Prostate gland (tissue), 2 donors: Measurements from ENCODE around the gene DRGX. TPM values are rescaled to one million over a fixed set of nuclear protein-coding genes. Genes with fewer than 3 reads are reported as not detected.

Source experiments
- DNase-seq: peaks from one replicate; pipeline ENCODE4 v3.0.0-alpha.2; 2019; ENCODE audit warnings: low spot score
- H3K27ac ChIP-seq, 2 donors: fragments of 200-600 bp; sonication (generic); 2 replicates each; pipeline ENCODE4 v1.5.1; 2017 to 2019
- H3K27me3 ChIP-seq: fragments of 200-600 bp; sonication (generic); replicated peaks from 2 replicates; pipeline ENCODE4 v1.5.1; 2019; ENCODE audit not compliant: insufficient read depth
- H3K36me3 ChIP-seq, 2 donors: fragments of 200-600 bp; sonication (generic); 1 replicate in 1 of 2; 2 replicates in 1 of 2; pipeline versions ENCODE4 v1.5.1 to v1.8.1; 2017 to 2019
- H3K4me1 ChIP-seq: fragments of 200-600 bp; sonication (generic); replicated peaks from 2 replicates; pipeline ENCODE4 v1.5.1; 2019
- H3K4me3 ChIP-seq, 2 donors: fragments of 200-600 bp; sonication (generic); 2 replicates each; pipeline ENCODE4 v1.5.1; 2017 to 2019
- H3K9me3 ChIP-seq: fragments of 200-600 bp; sonication (generic); 2 replicates; pipeline ENCODE4 v1.5.1; 2017
- CTCF ChIP-seq, 4 experiments: fragments of 200-600 bp in 2 of 4; fragments of 450-650 bp in 2 of 4; sonication (generic) in 2 of 4; IDR thresholded peaks; 1 replicate in 3 of 4; 2 replicates in 1 of 4; pipeline ENCODE4 v1.5.1; 2016 to 2019; ENCODE audit warnings: antibody characterized with exemption in 4 of 4, mild to moderate bottlenecking in 2 of 4, moderate library complexity in 2 of 4
- POLR2A ChIP-seq: fragments of 450-650 bp; IDR thresholded peaks from one replicate; pipeline ENCODE4 v1.6.1; 2016; ENCODE audit warnings: antibody characterized with exemption, mild to moderate bottlenecking
- POLR2AphosphoS5 ChIP-seq: sonication (generic); formaldehyde crosslinking; IDR thresholded peaks from one replicate; pipeline ENCODE4 v1.6.1; 2017; ENCODE audit warnings: antibody characterized with exemption
- WGBS: methylation state at CpG from one replicate; pipeline ENCODE4 v1.1.5; 2018; 5-methylcytosine and 5-hydroxymethylcytosine counted together
- intact Hi-C: fragments of 100-400 bp; cut with DNase I; formaldehyde crosslinking; loops from one replicate; pipeline ENCODE4 v1.14.2; 2022
- total RNA-seq, 2 donors: library from RNA; depleted of rRNA; stranded (reverse); fragments of >200 nt; gene quantifications; one replicate each; pipeline ENCODE4 v1.1.0, GENCODE V29; 2016

DRGX gene
- total RNA-seq, 2 donors from 2014 or later: not detected

DNA sequence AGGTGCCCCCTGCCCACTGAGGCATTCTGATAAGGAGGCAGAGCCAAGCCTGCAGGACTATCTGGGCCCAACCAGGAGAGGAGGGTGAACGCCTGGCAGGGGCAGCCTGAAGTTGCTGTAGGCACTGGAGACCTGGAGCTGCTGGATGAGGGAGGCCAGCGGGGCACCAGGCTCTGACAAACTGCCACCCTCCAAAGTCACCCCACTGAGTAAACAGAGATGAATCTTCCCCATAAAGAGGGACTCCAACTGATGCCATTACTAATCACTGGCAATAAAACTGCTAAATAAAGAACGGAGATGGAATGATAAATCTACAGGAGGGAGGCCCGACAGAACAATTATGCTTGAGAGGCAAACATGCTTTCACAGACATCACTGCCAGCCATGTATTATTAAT, 44.2 kb downstream of the DRGX start:
- intact Hi-C loops: no loop called here
- Histone ChIP-seq H3K4me1 (no peaks in the 10 kb centered on the region), H3K9me3 (no peaks in the 10 kb centered on the region), H3K36me3 (no peaks in the 10 kb centered on the region), H3K27ac (no peak overlapping the region), H3K27me3 (no peaks in the 10 kb centered on the region), H3K4me3 (no peak overlapping the region)
- TF ChIP-seq CTCF (IDR thresholded peaks at IDR 0.05): no peak
- TF ChIP-seq POLR2AphosphoS5: no peak
- no peak for TF ChIP-seq POLR2A
- 19% methylated on average over 4 of the region's 4 CpGs for whole genome bisulfite sequencing
- no peak for DNase-seq

GRCh38 chr10:49350846-49351532, 44.9 kb downstream of the DRGX start:
- Histone ChIP-seq H3K36me3 (no peaks in the 10 kb centered on the region), H3K27me3 (no peaks in the 10 kb centered on the region), H3K4me3 (no peak overlapping the region), H3K4me1 (no peaks in the 10 kb centered on the region), H3K9me3 (no peaks in the 10 kb centered on the region), H3K27ac (no peak overlapping the region)
- intact Hi-C loops: no loop called here
- 59% methylated on average over 4 of the region's 4 CpGs for WGBS
- no peak for DNase-seq
- no peak for TF ChIP-seq CTCF (IDR thresholded peaks at IDR 0.05)
- no peak for TF ChIP-seq POLR2AphosphoS5

DNA sequence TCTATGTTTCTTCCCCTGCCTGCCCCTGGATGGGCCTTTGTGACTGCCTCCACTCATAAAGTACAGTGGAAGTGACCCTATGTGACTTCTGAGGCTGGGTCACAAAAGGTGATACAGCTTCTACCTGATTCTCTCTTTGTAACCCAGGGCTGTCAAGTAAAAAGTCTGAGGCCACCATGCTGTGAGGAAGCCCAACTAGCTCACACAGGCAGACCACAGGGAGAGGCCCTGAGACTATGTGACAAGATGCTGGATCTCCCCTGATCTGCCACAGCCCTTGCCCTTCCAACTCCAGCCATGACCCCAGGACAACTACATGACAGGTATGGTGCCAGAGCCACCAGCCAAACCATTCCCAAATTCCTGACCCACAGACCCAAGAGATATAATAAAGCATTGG, 45.8 kb downstream of the DRGX start:
- no peak overlapping the region for H3K27ac ChIP-seq
- H3K4me1 ChIP-seq: no peaks in the 10 kb centered on the region
- H3K27me3 ChIP-seq: no peaks in the 10 kb centered on the region
- no peak for DNase-seq
- TF ChIP-seq POLR2A (no peak), POLR2AphosphoS5 (no peak), CTCF (IDR thresholded peaks at IDR 0.05) (no peak)
- no peak overlapping the region for H3K4me3 ChIP-seq
- intact Hi-C loops: no loop called here
- H3K36me3 ChIP-seq: no peaks in the 10 kb centered on the region
- no peaks in the 10 kb centered on the region for H3K9me3 ChIP-seq

- TF ChIP-seq POLR2AphosphoS5 (no peak), CTCF (IDR thresholded peaks at IDR 0.05) (no peak)
- Histone ChIP-seq H3K36me3 (no peaks in the 10 kb centered on the region), H3K4me3 (no peak overlapping the region), H3K4me1 (no peaks in the 10 kb centered on the region), H3K27ac (no peak overlapping the region), H3K27me3 (no peaks in the 10 kb centered on the region), H3K9me3 (no peaks in the 10 kb centered on the region)
- WGBS: 90% methylated on average over 4 of the region's 4 CpGs
- intact Hi-C loops: no loop called here
- no peak for DNase-seq
These were observed 46.5 kb downstream of the DRGX start for GRCh38 chr10:49349390-49349789.

DNA sequence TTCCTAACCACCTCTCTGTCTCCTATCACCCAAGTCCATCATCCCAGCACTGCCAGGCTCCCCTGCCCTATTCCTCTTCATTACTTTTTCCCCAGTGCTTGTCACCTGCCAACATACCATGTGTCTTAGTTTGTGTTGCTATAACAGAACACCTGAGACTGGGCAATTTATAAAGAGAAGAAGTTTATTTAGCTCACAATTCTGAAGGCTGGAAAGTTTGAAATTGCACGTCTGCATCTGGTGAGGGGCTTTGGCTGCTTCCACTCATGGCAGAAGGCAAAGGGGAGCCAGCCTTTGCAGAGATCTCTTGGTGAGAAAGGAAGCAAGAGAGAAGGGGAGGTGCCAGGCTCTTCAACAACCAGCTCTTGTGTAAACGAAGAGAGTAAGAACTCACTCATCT, 47.3 kb downstream of the DRGX start:
- Histone ChIP-seq H3K4me1 (no peaks in the 10 kb centered on the region), H3K27me3 (no peaks in the 10 kb centered on the region), H3K9me3 (no peaks in the 10 kb centered on the region), H3K36me3 (no peaks in the 10 kb centered on the region), H3K4me3 (no peak overlapping the region), H3K27ac (no peak overlapping the region)
- DNase-seq: no peak
- TF ChIP-seq POLR2AphosphoS5 (no peak), POLR2A (no peak), CTCF (IDR thresholded peaks at IDR 0.05) (no peak)
- intact Hi-C loops: no loop called here
- WGBS: 49% methylated on average over 2 of the region's 2 CpGs
